ENCODE data around the gene CPM. TPM values are rescaled to one million over a fixed set of nuclear protein-coding genes. Genes with fewer than 3 reads are reported as not detected.

Gene CPM
- total RNA-seq, 1 donor from 2014 or later = 1.0 TPM

- Mint-ChIP-seq H3K27me3 (ENCODE audit: unreplicated experiment) (peaks cover 51% of the 10 kb centered on the region), H3K4me1 (ENCODE audit: unreplicated experiment) (no peaks in the 10 kb centered on the region), H3K36me3 (ENCODE audit: unreplicated experiment) (no peaks in the 10 kb centered on the region), H3K9me3 (ENCODE audit: unreplicated experiment) (no peaks in the 10 kb centered on the region), H3K27ac (ENCODE audit: unreplicated experiment) (no peak overlapping the region), H3K4me3 (ENCODE audit: unreplicated experiment) (no peak overlapping the region)
- TF ChIP-seq CTCF (IDR thresholded peaks at IDR 0.05) = no peak
- DNase-seq (ENCODE audit: extremely low spot score, unreplicated experiment) = no peak
Measured at GRCh38 chr12:68939505-68939904, 6.5 kb upstream of the CPM start.

DNA sequence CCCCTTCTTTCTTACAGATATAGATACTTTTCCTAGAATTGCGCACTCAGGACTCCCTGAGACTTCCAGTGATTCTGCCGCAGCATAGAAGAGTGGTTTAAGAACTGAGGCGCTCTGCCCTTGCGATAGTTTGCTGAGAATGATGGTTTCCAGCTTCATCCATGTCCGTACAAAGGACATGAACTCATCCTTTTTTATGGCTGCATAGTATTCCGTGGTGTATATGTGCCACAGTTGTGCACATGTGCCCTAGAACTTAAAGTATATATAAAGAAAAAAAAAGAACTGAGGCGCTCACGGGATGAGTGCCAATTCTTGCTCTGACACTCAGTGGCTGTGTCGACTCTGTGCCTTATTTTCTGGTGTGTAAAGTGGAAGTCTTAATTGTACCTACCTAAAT, 1.4 kb upstream of the CPM start:
- Mint-ChIP-seq H3K9me3 (ENCODE audit: unreplicated experiment) (no peaks in the 10 kb centered on the region), H3K27me3 (ENCODE audit: unreplicated experiment) (peaks cover 40% of the 10 kb centered on the region), H3K27ac (ENCODE audit: unreplicated experiment) (no peak overlapping the region), H3K4me1 (ENCODE audit: unreplicated experiment) (peaks cover 6% of the 10 kb centered on the region), H3K4me3 (ENCODE audit: unreplicated experiment) (no peak overlapping the region), H3K36me3 (ENCODE audit: unreplicated experiment) (no peaks in the 10 kb centered on the region)
- DNase-seq (ENCODE audit: extremely low spot score, unreplicated experiment) = no peak
- no peak for TF ChIP-seq CTCF (IDR thresholded peaks at IDR 0.05)

DNA sequence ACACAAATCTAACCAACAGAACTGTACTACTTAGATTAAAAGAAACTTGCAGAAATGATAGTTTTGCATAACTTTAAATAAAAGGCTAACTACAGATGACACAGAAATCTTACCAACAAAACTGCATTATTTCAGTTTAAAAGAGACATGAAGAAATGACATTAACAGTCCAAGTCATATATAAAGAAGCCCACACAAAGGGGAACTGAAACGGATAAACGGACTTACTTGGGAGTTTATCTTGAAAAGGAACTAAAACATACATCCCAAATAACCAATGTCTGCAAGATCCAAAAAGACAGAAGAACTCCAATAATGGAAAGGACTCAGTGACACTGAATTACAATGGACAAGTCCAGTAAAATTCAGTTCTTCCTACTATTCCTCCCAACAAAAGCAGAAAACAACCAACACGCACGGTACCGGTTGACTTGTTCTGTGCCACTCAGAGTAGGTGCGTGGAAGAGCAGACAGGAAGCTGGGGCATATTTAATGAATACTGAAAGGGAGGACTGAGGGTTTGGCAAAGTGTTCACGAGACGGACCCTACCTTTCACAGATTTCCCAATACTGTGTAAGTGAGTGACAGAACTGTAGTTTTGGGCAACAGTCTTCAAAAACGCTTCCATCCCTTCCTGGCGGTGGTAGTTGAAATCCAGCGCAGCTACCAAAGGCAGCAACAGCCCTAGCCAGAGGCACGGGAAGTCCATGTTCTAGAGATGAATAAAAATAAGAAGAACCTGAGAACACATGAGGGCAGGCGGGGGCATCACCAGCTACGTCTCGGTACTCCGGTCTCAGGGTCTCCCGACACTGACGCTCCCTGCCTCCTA, 627 bp downstream of the CPM start:
- no peaks in the 10 kb centered on the region for H3K9me3 Mint-ChIP-seq (ENCODE audit: unreplicated experiment)
- peak overlapping the region; percentile 70 for H3K4me3 Mint-ChIP-seq (ENCODE audit: unreplicated experiment)
- no peak for TF ChIP-seq CTCF (IDR thresholded peaks at IDR 0.05)
- no peaks in the 10 kb centered on the region for H3K36me3 Mint-ChIP-seq (ENCODE audit: unreplicated experiment)
- no peak for DNase-seq (ENCODE audit: extremely low spot score, unreplicated experiment)
- peaks cover 35% of the 10 kb centered on the region for H3K27me3 Mint-ChIP-seq (ENCODE audit: unreplicated experiment)
- H3K4me1 Mint-ChIP-seq (ENCODE audit: unreplicated experiment) = peaks cover 6% of the 10 kb centered on the region
- no peak overlapping the region for H3K27ac Mint-ChIP-seq (ENCODE audit: unreplicated experiment)

DNA sequence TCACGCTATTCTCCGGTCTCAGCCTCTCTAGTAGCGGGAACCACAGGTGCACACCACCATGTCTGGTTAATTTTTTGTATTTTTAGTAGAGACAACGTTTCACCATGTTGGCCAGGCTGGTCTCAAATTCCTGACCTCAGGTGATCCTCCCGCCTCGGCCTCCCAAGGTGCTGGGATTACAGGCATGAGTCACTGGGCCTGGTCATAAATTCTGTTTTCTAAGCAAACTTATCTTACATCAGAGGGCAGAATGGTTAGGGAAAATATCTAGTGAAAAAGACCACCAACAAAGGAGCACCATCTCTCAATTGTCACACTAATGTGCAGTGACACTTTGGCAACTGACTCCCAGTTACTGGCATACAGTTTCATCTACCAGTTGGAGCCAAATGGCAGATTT, 2.8 kb downstream of the CPM start:
- H3K27me3 Mint-ChIP-seq (ENCODE audit: unreplicated experiment) = peaks cover 20% of the 10 kb centered on the region
- H3K4me1 Mint-ChIP-seq (ENCODE audit: unreplicated experiment) = peaks cover 6% of the 10 kb centered on the region
- DNase-seq (ENCODE audit: extremely low spot score, unreplicated experiment) = no peak
- H3K9me3 Mint-ChIP-seq (ENCODE audit: unreplicated experiment) = no peaks in the 10 kb centered on the region
- no peaks in the 10 kb centered on the region for H3K36me3 Mint-ChIP-seq (ENCODE audit: unreplicated experiment)
- H3K4me3 Mint-ChIP-seq (ENCODE audit: unreplicated experiment) = no peak overlapping the region
- no peak for TF ChIP-seq CTCF (IDR thresholded peaks at IDR 0.05)
- no peak overlapping the region for H3K27ac Mint-ChIP-seq (ENCODE audit: unreplicated experiment)

DNA sequence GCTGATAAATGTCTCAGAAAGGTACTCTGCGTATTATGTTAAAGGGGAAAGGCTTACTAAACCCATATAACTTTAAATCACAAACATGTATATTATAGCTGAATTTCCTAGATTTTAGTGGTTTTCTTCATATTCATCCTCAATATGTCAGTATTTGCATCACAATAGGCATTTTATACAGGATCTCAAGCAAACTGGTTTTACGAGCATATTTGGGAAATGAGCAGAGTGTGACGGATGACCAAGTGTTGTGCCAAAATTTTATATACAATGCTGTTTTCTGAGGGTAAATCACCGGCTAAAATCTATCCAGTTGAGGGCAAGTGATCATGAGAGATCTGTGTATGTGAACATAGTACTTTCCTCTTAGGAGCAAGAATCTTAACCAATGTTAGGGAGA, 8.4 kb downstream of the CPM start:
- no peaks in the 10 kb centered on the region for H3K4me1 Mint-ChIP-seq (ENCODE audit: unreplicated experiment)
- TF ChIP-seq CTCF (IDR thresholded peaks at IDR 0.05) = no peak
- no peak for DNase-seq (ENCODE audit: extremely low spot score, unreplicated experiment)
- no peak overlapping the region for H3K4me3 Mint-ChIP-seq (ENCODE audit: unreplicated experiment)
- H3K27ac Mint-ChIP-seq (ENCODE audit: unreplicated experiment) = no peak overlapping the region
- no peaks in the 10 kb centered on the region for H3K9me3 Mint-ChIP-seq (ENCODE audit: unreplicated experiment)
- no peaks in the 10 kb centered on the region for H3K36me3 Mint-ChIP-seq (ENCODE audit: unreplicated experiment)
- peaks cover 21% of the 10 kb centered on the region for H3K27me3 Mint-ChIP-seq (ENCODE audit: unreplicated experiment)

Measured in osteocyte (in vitro differentiated cells).